ENCODE measurements around the gene DAAM2.

DAAM2 gene

DNA sequence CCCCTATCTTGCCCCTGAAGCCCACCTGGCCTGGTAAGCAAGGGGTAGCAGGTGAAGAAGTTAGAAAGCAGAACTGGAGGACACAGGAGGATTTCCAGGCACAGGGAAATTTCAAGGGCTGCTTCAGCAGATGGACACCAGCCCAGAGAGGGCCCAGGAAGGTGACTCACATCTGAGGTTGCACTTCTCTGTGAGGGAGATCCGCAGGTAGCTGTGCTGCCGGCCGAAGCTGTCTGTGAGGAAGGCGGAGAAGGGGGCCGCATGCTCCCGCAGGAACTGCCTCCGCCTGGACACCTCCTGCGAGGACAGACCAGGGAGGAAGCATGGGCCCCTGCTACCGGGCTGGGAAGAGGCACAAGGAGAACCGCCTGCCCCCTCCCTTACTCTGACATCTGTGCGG is 135.0 kb downstream of the DAAM2 start:
- TF ChIP-seq POLR2AphosphoS5 (IDR thresholded peaks at IDR 0.05; ENCODE audit: low read depth, low read length): no peak
- no peak for TF ChIP-seq TAF1 (IDR thresholded peaks at IDR 0.05; ENCODE audit: borderline replicate concordance, low read depth, low read length)
- no peak for TF ChIP-seq POLR2A (IDR thresholded peaks at IDR 0.05; ENCODE audit: low read depth, low read length)
- FAIRE-seq (no peak), DNase-seq (ENCODE audit: insufficient read length) (no peak)

DNA sequence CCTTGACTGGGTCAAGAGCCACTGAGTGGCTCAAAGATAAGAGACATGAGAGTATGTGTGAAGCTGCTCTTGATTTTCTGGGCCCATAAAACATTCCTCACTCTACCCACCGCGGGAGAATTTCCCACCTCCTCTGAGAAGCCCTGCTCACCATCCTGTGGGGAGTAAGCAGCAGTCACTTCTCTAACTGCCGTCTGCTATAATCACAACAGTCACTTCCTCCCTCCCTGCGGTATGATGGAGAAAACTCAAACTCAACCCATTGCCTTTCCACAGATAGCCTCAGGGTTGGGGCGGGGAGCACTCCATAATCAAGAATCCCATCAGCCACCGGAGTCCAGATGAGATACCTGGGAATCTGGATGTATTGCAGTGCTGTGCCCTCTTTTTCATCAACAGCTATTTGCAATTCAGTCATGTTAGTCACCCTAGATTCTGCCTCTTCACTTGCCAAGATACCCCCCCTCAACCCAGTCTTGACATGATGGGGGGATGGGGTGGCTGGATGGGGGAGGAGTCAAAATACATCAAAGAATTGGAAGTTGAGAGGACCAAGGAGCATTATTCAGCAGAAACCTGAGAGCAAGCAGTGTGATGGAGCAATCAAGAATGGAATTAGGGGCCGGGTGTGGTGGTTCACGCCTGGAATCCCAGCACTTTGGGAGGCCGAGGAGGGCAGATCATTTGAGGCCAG is 137.0 kb downstream of the DAAM2 start:
- DNase-seq (ENCODE audit: insufficient read length): no peak
- TF ChIP-seq POLR2A (IDR thresholded peaks at IDR 0.05; ENCODE audit: low read depth, low read length) (no peak), POLR2AphosphoS5 (IDR thresholded peaks at IDR 0.05; ENCODE audit: low read depth, low read length) (no peak), TAF1 (IDR thresholded peaks at IDR 0.05; ENCODE audit: borderline replicate concordance, low read depth, low read length) (no peak)
- FAIRE-seq: no peak

DNA sequence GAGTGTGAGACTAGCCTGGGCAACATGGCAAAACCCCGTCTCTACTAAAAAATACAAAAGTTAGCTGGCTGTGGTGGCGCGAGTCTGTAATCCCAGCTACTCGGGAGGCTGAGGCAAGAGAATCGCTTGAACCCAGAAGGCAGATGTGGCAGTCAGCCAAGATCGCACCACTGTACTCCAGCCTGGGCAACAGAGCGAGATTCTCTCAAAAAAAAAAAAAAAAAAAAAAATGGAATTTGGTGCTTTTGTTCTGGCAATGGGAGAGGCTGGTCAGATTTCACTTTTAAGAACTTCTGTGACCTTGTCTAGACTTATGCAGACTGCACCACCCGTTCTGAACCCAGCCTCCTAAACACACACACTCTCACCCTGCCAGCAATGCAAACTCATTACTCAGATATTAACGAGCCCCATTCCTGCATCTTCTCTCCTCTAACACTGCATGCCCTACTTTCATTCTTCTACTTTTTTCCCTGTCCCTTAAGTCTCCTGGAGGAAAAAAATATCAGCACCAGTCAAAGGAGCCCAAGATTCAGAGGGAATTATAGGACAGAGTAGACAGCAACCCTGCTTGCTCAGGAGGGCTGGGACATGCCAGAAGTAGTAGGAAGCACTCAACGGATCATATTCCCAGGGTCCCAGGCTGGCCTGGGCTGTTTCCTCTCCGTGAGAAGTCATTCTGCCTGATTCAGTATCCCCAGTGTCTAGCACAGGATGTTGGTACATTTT is 137.7 kb downstream of the DAAM2 start:
- DNase-seq (ENCODE audit: insufficient read length): no peak
- no peak for FAIRE-seq
- TF ChIP-seq POLR2AphosphoS5 (IDR thresholded peaks at IDR 0.05; ENCODE audit: low read depth, low read length) (no peak), TAF1 (IDR thresholded peaks at IDR 0.05; ENCODE audit: borderline replicate concordance, low read depth, low read length) (no peak), POLR2A (IDR thresholded peaks at IDR 0.05; ENCODE audit: low read depth, low read length) (no peak)

DNA sequence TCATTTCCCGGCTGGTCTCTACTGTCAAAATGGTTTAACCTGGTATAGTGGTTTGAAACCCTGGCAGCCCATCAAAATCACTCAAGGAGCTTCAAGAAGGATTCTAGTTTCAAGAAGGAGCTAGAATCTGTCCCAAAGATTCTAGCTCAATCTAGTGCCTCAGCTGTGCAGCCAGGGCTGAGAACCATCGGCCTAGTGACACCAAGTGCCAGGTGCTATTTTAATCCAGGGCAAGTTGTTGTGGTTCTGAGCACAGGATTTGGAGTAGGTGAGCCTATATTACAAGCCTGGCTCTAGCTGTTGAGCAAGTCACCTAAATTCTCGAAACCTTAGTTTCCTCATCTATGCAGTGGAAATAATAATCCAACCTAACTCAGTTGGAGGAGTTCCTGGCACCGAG is 138.4 kb downstream of the DAAM2 start:
- DNase-seq (ENCODE audit: insufficient read length) (no peak), FAIRE-seq (no peak)
- no peak for TF ChIP-seq POLR2A (IDR thresholded peaks at IDR 0.05; ENCODE audit: low read depth, low read length)
- TF ChIP-seq POLR2AphosphoS5 (IDR thresholded peaks at IDR 0.05; ENCODE audit: low read depth, low read length): no peak

DNA sequence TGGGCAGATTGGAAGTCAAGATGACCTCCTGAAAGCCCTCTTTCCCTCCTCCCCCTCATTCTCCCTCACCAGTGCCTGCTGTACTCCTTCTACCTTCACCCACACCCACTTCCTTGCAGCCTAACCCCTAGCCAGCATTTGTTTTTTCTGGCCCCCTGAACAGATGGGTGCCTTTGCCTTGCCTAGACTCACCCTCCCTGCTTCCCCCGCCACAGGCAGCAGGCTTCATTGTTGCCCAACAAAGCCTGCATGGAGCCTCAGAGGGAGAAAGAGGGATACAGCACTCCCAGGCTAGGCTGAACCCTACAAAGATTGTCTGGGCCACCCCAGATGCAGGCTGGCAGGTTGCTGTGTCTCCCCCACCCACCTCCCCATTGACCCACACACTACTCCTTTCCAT is 139.4 kb downstream of the DAAM2 start:
- DNase-seq (ENCODE audit: insufficient read length): no peak
- TF ChIP-seq TAF1 (IDR thresholded peaks at IDR 0.05; ENCODE audit: borderline replicate concordance, low read depth, low read length) (no peak), POLR2A (IDR thresholded peaks at IDR 0.05; ENCODE audit: low read depth, low read length) (no peak), POLR2AphosphoS5 (IDR thresholded peaks at IDR 0.05; ENCODE audit: low read depth, low read length) (no peak)
- no peak for FAIRE-seq

DNA sequence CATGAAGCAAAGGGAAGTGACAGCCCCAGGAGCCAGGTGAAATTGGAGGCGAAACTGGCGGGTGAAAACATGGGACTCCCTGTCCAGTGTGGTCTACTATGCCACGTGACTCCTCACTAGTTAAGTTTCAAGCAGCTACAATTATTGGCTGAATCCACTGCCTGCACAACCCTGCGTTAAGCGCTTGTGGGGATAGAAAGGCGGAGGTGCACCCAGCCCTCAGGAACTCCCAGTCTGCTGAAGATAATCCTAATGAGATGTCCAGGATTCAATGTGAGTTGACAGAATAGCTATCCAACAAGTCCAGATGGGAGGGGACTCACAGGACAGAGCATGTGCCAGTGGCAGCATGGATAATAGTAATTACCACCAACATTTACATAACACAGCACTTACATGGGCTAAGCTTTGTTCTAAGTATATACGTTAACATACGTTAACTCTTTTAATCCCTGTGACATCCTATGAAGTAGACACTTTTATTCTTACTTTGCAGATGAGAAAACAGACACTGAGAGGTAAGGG is 140.3 kb downstream of the DAAM2 start:
- no peak for FAIRE-seq
- no peak for DNase-seq (ENCODE audit: insufficient read length)
- no peak for TF ChIP-seq TAF1 (IDR thresholded peaks at IDR 0.05; ENCODE audit: borderline replicate concordance, low read depth, low read length)
- TF ChIP-seq POLR2A (IDR thresholded peaks at IDR 0.05; ENCODE audit: low read depth, low read length): no peak
- no peak for TF ChIP-seq POLR2AphosphoS5 (IDR thresholded peaks at IDR 0.05; ENCODE audit: low read depth, low read length)

DNA sequence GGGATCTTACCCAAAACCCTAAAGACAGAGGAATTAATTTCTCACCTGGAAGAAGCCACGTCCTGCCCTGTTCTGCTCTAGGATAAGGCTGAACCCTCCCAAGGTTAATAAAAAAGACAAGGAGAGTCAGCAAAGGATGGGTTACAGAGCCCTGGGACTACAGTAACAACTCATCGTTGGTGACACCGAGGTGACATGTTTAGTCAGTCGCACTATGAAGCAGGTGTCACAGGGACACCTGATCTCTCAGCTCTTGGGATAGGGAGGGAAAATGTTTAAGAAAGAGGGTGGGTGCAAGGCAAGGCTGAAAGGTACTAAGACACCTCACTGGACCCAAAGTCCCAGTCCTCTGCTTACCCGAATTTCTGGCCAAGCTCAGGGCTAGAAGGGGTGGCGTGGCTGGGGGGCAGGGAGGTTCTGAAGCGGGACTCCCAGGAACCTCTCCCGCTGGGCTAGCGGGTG is 141.5 kb downstream of the DAAM2 start:
- TF ChIP-seq POLR2A (IDR thresholded peaks at IDR 0.05; ENCODE audit: low read depth, low read length) (no peak), POLR2AphosphoS5 (IDR thresholded peaks at IDR 0.05; ENCODE audit: low read depth, low read length) (no peak), TAF1 (IDR thresholded peaks at IDR 0.05; ENCODE audit: borderline replicate concordance, low read depth, low read length) (no peak)
- DNase-seq (ENCODE audit: insufficient read length): no peak
- FAIRE-seq: no peak

DNA sequence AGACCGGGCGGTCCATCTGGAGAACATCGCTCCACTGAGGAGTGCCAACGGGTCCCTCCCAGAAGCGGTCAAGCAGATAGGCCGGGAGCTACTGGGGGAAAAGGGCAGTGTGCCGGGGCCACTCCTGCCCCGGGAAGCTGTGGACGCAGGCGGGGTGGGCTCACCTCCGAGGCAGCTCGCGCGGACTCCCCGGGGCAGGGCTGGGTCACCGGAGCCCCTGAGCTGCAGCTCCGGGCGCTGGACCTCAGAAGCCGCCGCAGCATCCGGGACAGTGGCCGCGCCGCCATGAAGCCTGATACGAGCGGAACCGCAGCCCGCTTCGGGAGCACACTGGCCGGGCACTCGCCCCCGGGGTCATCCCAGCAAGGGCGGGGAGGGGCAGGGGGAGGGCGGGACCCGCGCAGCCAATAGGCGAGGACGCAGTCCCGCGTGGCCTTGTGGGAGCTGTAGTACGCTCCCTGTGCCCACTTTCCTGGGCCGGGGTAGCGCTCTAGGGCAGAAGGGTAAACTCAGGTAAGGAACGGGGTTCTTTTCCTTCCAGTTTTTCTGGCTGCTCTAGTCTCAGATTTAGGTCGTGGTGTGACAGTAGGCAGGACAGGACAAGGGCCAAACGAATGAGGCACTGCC is 142.1 kb downstream of the DAAM2 start, which contains the start of gene MOCS1:
MOCS1 (minus strand) TSS at position 332 of the 627 bp plus-strand sequence; CDS start at position 287, 45 bp downstream.
- TF ChIP-seq POLR2AphosphoS5 (IDR thresholded peaks at IDR 0.05; ENCODE audit: low read depth, low read length) (no peak), POLR2A (IDR thresholded peaks at IDR 0.05; ENCODE audit: low read depth, low read length) (no peak), TAF1 (IDR thresholded peaks at IDR 0.05; ENCODE audit: borderline replicate concordance, low read depth, low read length) (no peak)
- DNase-seq (ENCODE audit: insufficient read length): no peak
- FAIRE-seq: no peak

DNA sequence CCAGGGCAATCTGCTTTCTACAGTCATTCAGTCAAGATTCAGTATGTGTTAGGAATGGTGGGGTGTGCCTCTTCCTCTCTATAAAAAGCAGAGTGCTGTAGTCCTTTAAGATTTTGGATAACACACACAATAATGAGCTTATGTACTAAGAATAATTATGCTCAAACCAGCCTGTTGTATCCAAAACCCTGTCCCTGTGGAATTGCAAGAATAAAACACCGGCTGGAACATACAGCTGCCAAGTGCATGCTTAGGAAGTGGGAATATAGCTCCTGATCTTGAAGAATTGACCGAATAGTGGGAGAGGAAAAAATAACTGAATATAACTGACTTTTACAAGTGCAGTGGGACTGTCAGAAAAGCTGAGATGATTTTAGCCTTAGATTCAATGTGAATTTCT is 143.1 kb downstream of the DAAM2 start:
- no peak for DNase-seq (ENCODE audit: insufficient read length)
- TF ChIP-seq POLR2A (IDR thresholded peaks at IDR 0.05; ENCODE audit: low read depth, low read length) (no peak), TAF1 (IDR thresholded peaks at IDR 0.05; ENCODE audit: borderline replicate concordance, low read depth, low read length) (no peak), POLR2AphosphoS5 (IDR thresholded peaks at IDR 0.05; ENCODE audit: low read depth, low read length) (no peak)
- FAIRE-seq: no peak

DNA sequence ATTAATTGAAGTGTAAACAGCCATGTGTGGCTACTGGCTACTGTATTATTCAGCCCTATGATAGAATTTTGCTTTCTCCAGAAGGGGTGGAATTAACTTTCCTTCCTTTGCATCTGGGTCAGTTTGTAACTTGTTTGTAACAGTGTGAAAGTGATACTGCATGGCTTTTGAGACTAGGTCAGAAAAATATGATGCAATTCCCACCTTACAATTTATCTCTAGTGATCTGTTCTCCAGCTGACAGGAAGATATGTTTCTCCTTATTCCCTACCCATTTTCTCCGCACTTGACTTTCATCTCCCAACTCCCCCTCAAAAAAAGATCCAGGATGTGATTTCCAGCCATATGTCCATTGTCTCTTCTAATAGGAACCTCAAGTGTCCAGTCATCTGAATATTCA is 144.7 kb downstream of the DAAM2 start:
- TF ChIP-seq POLR2A (IDR thresholded peaks at IDR 0.05; ENCODE audit: low read depth, low read length) (no peak), POLR2AphosphoS5 (IDR thresholded peaks at IDR 0.05; ENCODE audit: low read depth, low read length) (no peak), TAF1 (IDR thresholded peaks at IDR 0.05; ENCODE audit: borderline replicate concordance, low read depth, low read length) (no peak)
- FAIRE-seq (no peak), DNase-seq (ENCODE audit: insufficient read length) (no peak)

DNA sequence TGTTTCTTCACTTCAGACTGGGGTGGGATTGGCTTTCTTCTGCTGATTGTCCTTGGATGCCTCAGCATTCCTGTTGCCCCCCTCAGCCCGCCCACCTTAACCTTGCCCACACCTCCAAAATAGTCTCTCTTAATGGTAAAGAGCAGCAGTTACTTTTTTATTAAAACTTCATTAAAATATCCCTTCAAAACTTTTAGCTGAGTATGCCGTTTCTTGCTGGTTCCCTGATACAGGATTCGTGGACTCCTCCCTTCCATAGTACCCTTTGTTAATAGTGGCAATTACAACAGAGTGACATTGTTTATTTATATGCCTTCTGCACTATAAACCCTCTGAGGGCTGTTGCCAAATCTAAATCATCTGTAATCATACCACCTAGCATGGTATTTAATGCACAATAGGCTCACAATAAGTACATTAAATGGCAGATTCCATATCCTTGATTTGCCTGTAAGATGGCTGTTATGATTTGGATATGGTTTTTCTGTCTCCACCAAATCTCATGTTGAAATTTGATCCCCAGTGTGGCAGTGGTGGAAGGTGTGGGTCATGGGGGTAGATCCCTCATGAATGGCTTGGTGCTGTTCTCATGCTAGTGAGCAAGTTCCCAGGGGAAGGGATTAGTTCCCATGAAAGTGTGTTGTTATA is 145.6 kb downstream of the DAAM2 start:
- no peak for DNase-seq (ENCODE audit: insufficient read length)
- TF ChIP-seq POLR2A (IDR thresholded peaks at IDR 0.05; ENCODE audit: low read depth, low read length) (no peak), TAF1 (IDR thresholded peaks at IDR 0.05; ENCODE audit: borderline replicate concordance, low read depth, low read length) (no peak)
- FAIRE-seq: no peak
